ENCODE results near the gene DYNLT2. TPM values are rescaled to one million over a fixed set of nuclear protein-coding genes. Genes with fewer than 3 reads are reported as not detected.
A peak's percentile ranks its signal among the peaks of the same experiment; 100 is the strongest.

The DYNLT2 gene
- total RNA-seq, 2 donors from 2014 or later, result 1.5 to 1.7 TPM

DNA sequence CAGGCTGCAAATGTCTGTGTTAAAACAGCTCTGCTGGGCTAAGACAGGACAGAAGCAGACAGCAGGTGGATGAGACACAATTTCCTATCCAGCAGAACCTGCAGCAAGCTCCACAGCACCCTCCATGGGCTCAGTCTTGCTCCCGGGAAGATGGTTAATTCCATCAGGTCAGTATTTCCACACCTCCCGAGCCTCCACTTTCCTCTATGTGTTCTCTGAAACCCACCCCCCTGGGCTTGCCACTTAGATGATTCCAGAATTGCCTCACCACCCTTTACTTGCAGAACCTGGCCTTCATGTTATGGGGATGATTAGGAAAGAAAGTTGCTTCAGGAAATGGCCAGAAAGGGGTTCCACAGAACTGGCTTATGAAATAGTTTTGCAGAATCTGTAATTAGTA lies 43.8 kb upstream of the DYNLT2 start:
- DNase-seq, result peak; percentile 41
- Mint-ChIP-seq H3K9me3 (no peaks in the 10 kb centered on the region), H3K36me3 (ENCODE audit: low read depth) (no peaks in the 10 kb centered on the region), H3K4me3 (no peak overlapping the region), H3K4me1 (peaks cover 23% of the 10 kb centered on the region), H3K27ac (no peak overlapping the region), H3K27me3 (ENCODE audit: insufficient read depth) (peaks cover 14% of the 10 kb centered on the region)
- peak; percentile 23 for TF ChIP-seq CTCF (conservative IDR thresholded peaks at IDR 0.05)
- H3K4me1 ChIP-seq (ENCODE audit: control insufficient read depth, insufficient read depth, low read length), result peaks cover 11% of the 10 kb centered on the region
- no peak overlapping the region for H3K4me3 ChIP-seq (ENCODE audit: low read length)
- no peaks in the 10 kb centered on the region for H3K27me3 ChIP-seq (ENCODE audit: control insufficient read depth, insufficient read depth, low read length, poor library complexity, severe bottlenecking)
- no peaks in the 10 kb centered on the region for H3K9me3 ChIP-seq (ENCODE audit: control insufficient read depth, low read length)
- H3K27ac ChIP-seq (ENCODE audit: low read depth, low read length), result no peak overlapping the region
- 83% methylated on average over 2 of the region's 2 CpGs for WGBS, 2 experiments (ENCODE audit: insufficient coverage in 1 of 2, insufficient read length in 1 of 2)
- no peak overlapping the region for H3K9ac ChIP-seq (ENCODE audit: extremely low read depth, low read length, poor library complexity, severe bottlenecking)
- no peaks in the 10 kb centered on the region for H3K36me3 ChIP-seq (ENCODE audit: control insufficient read depth, insufficient read depth, low read length)

GRCh38 chr6:169794317-169795055 lies 43.1 kb upstream of the DYNLT2 start:
- H3K36me3 ChIP-seq (ENCODE audit: control insufficient read depth, insufficient read depth, low read length), result no peaks in the 10 kb centered on the region
- no peak overlapping the region for H3K9ac ChIP-seq (ENCODE audit: extremely low read depth, low read length, poor library complexity, severe bottlenecking)
- peaks cover 18% of the 10 kb centered on the region for H3K27me3 Mint-ChIP-seq (ENCODE audit: insufficient read depth)
- H3K36me3 Mint-ChIP-seq (ENCODE audit: low read depth), result no peaks in the 10 kb centered on the region
- no peak overlapping the region for H3K27ac Mint-ChIP-seq
- peaks cover 7% of the 10 kb centered on the region for H3K4me1 ChIP-seq (ENCODE audit: control insufficient read depth, insufficient read depth, low read length)
- H3K4me3 ChIP-seq (ENCODE audit: low read length), result no peak overlapping the region
- no peak for TF ChIP-seq CTCF (conservative IDR thresholded peaks at IDR 0.05)
- H3K27ac ChIP-seq (ENCODE audit: low read depth, low read length), result peak overlapping the region; percentile 18
- WGBS, 2 experiments (ENCODE audit: insufficient coverage in 1 of 2, insufficient read length in 1 of 2), result 89 to 90% methylated on average over 9 to 13 of the region's 13 CpGs
- H3K4me1 Mint-ChIP-seq, result peaks cover 19% of the 10 kb centered on the region
- H3K4me3 Mint-ChIP-seq, result no peak overlapping the region
- H3K27me3 ChIP-seq (ENCODE audit: control insufficient read depth, insufficient read depth, low read length, poor library complexity, severe bottlenecking), result peaks cover 3% of the 10 kb centered on the region
- DNase-seq, result peak; percentile 31
- no peaks in the 10 kb centered on the region for H3K9me3 ChIP-seq (ENCODE audit: control insufficient read depth, low read length)
- no peaks in the 10 kb centered on the region for H3K9me3 Mint-ChIP-seq

DNA sequence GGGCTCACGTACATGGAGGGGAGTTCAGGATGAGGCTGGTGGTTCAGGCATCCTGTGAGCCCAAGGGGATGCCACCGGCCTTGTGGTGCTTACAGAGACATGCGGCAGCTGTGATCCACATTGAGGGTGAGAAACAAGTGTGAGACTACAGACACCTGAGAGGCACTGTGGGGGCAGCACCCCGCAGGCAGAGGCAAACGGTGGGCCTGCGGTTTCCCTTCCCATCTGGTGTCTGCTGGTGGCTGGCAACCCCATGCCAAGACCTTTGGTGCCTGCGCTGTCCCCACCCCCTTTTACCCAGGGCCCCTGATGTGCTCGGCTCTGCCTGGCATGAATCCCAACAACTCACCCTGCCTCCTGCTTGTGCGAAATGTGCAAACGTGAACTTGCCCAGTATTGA lies 42.0 kb upstream of the DYNLT2 start:
- Histone ChIP-seq H3K27ac (ENCODE audit: low read depth, low read length) (no peak overlapping the region), H3K36me3 (ENCODE audit: control insufficient read depth, insufficient read depth, low read length) (no peaks in the 10 kb centered on the region), H3K9me3 (ENCODE audit: control insufficient read depth, low read length) (no peaks in the 10 kb centered on the region), H3K4me3 (ENCODE audit: low read length) (no peak overlapping the region), H3K9ac (ENCODE audit: extremely low read depth, low read length, poor library complexity, severe bottlenecking) (no peak overlapping the region), H3K27me3 (ENCODE audit: control insufficient read depth, insufficient read depth, low read length, poor library complexity, severe bottlenecking) (peaks cover 6% of the 10 kb centered on the region), H3K4me1 (ENCODE audit: control insufficient read depth, insufficient read depth, low read length) (peaks cover 4% of the 10 kb centered on the region)
- WGBS, 2 experiments (ENCODE audit: insufficient coverage in 1 of 2, insufficient read length in 1 of 2), result 90 to 98% methylated on average over 7 to 10 of the region's 10 CpGs
- no peak for TF ChIP-seq CTCF (conservative IDR thresholded peaks at IDR 0.05)
- H3K36me3 Mint-ChIP-seq (ENCODE audit: low read depth), result no peaks in the 10 kb centered on the region
- H3K27ac Mint-ChIP-seq, result no peak overlapping the region
- peaks cover 15% of the 10 kb centered on the region for H3K4me1 Mint-ChIP-seq
- H3K4me3 Mint-ChIP-seq, result no peak overlapping the region
- H3K9me3 Mint-ChIP-seq, result no peaks in the 10 kb centered on the region
- peak; percentile 42 for DNase-seq
- H3K27me3 Mint-ChIP-seq (ENCODE audit: insufficient read depth), result peaks cover 22% of the 10 kb centered on the region
